Stimulated activated CD4-positive, alpha-beta T cell treated with anti-CD3 and anti-CD28 coated beads, TNF-alpha, amount 100 ng/mL, for 24 hours (primary cell): ENCODE measurements around the gene MLLT10.
A peak's percentile ranks its signal among the peaks of the same experiment; 100 is the strongest.

ENCODE experiments used
- DNase-seq, 3 experiments: peaks; one replicate each; pipeline ENCODE4 v3.0.0-alpha.2; 2020; ENCODE audit warnings: low read depth in 3 of 3

MLLT10 gene

DNA sequence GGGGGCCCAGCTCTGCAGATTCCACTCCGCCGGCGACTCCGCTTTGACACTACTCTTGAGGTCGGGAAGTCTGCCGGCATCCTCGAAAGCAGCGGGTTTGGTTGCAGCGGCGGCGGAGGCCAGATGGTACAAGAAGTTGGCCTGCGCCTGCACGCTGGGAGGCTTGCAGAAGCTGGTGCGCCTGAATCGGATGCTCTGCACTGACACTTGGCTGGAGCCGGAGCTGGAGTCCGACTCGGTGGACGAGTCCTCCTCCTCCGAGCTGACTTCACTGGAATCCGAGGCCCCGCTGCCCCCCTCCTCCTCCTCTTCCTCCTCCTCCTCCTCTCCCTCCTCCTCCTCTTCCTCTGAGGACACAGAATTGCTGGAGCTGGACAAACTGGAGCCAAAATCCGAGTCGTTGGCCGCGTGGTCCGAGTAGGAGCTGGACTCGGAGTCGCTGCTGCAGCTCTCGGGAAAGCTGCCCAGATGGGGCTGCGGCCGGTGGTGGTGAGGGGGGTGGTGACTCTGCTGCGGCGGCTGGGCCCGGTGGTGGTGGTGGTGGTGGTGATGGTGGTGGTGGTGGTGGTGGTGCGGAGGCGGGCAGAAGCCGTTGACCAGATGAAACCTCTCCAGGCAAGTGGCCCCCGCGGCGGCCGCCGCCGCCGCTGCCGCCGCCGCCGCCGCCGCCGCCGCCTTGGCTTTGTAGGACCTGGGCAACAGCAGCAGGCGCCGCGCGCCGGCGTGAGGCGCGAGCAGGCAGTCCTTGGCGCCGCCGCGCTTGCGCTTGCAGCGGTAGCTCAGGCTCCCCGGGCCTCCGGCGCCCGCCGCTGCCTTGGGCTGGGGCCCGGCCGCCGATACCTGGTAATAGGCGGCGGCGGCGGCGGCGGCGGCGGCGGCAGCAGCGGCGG is 17.5 kb upstream of the MLLT10 start:
- peak in 1 of 3 experiments; percentile 47 for DNase-seq

DNA sequence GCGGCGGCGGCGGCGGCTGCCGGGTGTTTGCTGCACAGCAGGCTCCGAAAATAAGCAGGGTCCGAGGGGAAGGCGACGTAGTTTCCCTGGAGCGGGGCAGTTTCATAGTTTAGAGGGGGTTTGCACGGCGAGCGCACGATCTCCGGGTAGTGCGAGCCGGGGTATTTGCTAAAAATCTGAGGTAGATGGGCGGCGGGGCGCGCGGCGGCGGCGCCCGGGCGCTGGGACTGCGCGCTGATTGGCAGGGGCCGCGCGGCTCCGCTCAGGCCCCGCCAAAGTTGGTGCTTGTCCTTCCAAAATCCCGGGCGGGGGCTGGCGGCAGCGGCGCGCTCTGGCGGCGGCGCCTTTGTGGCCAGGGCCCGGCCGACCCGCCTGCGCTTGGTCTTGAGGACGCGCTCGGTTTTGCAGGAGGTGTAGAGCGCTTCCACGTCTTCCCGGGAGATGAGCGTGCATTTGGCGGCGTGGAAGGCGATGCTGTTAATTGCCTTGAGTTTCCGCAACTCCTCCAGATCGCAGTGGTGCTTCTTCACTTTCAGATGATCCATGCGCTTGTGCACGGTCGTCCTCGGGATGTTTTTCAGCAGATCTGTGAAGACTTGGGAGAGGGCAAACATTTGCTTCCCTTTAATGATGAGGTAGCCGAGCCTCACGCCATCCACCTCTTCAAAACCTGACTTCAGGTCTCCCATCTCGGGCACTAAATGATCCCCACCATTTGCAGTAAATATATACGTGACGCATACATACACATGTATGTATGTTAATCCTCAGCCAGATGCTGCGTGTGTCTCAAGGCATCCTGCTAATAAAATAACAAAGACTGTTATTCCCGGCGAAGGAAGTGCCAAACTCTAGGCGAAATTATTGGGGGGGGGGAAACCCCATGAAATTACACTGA is 16.6 kb upstream of the MLLT10 start:
- DNase-seq = no peak

DNA sequence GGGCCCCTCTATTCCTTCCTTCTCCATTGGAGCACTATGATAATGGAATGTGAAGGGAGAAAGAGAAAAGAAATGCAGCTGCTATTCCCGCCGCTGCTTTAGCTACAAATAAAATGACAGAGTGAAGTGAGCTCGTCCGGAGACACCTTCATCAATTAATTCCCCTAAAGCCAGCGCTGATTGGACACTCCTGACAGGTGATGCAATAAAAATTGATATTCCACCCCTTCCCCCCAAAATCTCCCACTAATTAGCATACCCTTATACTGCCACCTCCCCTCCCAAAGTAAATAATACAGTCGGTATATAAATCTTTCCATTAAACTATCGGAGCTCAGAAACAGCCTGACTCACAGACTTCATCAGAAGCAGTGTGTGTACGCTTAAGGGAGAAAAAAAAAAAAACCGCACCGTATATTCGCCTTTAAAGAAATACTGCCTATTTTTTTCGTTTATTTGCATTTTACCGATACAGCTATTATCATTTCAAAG is 15.8 kb upstream of the MLLT10 start:
- DNase-seq = no peak

DNA sequence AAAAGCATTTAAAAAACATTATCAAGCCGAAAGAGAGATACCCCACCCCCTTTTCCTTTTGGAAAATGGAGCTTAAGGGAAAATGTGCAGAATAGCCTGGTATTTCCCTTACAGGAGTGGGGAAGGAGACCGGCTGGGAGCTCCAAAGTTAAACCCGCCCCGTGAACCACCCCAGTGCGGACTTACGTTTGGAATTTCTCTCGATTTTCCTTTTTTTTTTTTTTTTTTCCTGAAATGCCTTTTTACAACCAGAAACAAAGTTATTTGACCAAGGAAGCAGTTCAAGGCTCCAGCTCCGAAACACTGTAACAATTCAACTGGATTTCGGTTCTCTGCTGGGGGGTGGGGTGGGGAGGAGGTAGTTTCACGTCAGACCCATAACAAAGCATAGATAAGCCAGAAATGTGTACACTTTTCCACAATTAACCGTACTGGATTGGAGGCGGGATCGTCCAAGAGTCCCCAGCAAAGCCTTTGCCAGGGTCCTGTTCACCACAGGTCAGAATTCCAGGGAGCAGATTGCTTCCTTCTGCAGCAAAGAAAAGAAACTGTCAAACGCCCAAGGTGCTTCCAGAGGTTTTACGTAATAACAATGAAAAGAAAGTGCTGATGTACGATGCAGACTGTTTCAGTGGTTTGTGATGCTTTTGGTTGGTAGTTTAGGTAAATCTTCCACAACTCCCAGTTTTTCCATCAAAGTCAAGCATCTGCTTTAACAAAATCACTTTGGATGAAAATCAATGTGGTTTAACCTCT is 15.2 kb upstream of the MLLT10 start:
- DNase-seq = no peak

DNA sequence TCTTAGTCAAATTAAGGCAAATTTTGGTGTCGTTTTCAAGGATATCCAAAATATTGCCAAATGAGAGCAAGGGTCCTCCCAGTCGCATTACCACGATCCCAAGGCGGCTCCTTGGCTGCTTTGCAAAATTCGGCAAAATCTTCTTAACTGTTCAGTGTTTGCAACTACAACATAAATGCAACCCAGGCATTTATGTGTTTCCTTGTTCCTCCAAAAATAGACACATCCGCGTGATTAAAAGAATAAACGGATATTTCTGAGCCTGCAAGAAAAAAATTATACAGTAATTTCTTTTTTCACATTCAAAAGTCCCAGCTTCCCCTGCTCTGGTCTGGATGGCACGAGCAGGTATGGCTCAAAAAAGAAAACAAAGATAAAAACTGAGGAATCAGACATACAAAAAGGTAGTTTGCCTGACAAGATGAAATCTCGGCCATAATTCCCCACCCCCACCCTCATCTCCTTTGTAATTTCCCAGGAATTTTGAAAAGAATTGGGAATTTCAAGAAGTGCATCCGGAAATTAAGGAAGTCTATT is 14.6 kb upstream of the MLLT10 start:
- DNase-seq = no peak

DNA sequence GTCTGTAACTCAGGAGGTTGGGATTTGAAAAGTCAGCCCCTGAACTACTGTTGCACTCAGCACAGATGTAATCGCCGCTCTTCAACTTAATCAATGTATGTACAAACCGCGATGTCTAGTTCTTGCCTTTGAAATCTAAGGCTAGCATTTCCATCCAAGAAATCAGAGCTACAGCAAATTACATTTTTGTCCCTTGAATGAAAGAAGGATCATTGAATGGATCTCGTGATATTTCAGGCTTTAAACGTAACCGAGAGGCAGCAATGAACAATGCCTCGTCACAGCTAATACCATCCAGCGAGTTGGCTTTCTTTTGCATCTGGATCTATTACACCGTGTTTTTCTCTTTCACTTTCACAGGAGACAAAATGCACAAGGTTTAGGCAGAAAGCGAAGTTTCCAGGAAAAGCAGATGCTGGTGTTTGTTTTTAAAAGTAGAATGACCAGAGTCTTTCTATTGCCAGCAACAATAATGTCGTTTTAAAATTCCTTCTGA is 14.0 kb upstream of the MLLT10 start:
- no peak for DNase-seq

DNA sequence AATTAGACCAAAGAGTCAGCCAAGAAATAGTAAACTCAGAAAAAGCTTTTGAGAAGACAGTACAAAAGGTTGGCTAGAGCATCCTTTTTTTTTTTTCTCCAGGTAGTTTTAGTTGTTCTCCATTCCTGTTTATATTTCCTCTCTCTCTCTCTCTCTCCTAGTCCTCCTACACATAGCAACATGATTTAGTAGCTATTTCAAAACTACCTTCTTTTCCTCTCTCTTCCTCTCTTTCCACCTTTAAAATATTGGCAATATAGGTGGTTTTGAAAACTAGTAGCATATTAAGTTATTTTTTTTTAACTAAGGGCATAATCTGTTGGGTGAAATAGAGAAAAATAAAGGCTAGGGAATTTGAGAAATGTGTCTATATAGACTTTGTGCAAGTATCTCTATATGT is 13.5 kb upstream of the MLLT10 start:
- no peak for DNase-seq

DNA sequence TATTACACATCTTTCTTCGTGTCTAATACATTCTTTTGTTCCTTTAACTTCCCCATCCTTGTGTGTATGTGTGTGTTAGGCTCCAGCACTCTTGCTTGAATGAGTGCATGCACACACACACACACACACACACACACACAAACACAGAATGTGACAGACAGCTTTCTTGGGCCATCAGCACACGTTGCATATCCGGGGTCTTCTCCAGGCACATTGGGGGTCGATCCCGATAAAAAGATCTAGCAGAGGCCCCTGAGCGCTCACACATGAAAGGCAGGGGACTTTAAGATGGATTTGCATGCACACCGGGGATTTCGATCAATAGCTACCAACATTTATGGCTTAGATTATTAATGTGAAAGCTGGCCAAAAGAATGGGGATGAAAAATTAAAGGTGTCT is 13.1 kb upstream of the MLLT10 start:
- DNase-seq = no peak

DNA sequence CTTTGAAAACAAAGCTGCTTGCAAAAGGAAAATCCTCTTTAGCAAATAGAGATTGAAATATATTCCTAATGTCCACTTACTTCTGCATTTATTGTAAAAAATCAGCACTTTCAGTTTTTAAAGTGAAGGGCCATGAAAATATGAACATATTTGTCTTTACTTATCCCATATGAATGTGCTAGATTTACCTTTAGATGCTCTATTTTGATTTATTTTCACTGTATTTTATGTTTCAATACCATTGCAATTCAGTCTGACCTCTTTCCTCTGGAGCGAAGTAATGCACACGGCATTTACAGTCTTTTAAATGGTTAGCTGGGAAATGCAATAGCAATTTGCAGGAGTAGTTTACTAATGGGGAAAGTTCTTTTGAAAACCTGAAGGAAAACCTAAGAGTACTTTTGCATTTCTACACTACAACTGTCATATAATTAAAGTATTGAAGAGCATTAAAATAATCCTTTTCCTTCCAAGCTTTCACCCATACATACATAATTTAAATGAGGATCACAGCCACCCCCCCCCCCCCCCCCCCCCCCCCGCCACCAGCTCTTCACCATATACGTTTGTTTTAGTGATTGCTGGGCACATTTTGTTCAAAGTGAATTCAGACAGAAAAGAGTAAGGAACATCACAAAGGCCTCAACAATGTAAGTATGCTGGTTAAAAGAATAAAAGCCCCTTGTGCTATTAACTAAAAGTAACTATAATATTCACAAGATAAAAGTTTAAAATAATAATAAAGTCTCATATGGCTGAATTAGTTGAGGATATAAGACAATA is 12.1 kb upstream of the MLLT10 start:
- DNase-seq = no peak

DNA sequence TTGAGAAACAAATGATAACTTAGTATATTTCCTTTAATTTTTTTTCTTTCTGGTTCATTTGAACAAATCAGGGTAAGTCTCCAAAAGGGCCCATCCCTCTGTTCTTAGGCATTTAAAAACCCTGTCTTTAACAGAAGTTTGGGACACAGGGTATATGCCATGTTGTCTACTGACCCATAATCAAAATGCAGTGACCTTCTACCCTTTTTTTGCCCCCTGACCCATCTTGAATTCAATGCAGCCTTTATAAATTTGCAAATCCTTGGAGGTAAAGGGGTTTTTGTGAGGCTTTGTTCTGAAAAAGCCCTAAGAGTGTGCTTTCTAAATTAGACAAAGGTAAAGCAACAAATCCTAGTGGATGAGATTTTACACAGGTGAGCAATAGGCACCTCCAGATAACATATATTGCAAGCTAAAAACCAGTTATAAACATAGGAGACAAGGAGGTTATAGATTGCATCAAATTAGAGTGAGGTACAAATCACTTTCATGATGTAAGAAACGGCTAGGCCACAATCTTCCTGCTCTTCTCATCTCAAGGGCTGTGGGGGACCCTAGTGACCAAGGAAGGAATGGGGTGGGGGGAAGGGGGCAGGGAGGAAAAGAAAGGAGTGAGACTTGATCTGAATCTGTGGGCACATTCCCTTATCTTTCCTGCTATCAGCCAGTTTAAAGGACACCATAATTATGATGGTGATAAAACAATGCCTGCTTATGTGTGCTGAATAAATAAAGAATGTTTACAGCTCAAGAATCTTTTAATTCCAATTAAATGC is 11.2 kb upstream of the MLLT10 start:
- DNase-seq = no peak

DNA sequence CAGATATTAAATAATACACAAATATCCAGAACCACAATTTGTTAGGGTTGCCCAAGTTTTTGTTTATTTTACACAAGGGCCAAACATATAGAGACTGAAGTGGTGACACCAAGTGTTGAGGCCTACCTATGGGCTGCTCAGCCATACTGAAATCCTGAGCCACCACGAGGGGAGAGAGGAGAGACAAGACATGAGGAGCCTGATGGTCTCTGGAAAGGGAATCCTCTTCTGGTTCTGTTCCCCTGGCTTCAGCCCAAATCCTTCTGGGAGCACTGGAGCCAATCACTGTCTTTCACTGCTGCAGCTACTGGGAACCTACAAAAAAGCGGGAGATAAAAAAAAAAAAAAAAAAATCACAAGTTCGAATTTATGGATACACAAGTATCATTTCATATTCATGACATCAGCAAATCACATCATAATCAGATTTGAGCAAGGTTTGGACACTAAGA is 10.4 kb upstream of the MLLT10 start:
- no peak for DNase-seq

DNA sequence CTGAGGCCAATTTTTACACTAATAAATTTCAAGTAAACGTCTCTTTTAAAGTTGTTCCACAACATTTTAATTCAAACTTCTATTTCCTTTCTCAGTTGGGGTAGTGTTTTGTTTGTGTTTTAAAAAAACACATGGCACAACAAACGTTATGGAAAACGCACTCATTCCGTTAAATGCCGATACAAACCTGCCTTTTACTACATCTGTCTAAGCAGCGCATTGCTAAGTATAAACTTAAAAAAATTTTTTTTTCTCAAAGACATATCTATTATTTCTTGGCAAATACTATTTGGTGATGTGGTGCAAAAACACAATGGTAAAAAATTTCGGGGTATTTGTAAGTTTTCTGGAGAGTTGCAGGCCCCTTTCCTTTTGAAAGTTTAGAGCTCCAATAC is 9.9 kb upstream of the MLLT10 start:
- DNase-seq = no peak

DNA sequence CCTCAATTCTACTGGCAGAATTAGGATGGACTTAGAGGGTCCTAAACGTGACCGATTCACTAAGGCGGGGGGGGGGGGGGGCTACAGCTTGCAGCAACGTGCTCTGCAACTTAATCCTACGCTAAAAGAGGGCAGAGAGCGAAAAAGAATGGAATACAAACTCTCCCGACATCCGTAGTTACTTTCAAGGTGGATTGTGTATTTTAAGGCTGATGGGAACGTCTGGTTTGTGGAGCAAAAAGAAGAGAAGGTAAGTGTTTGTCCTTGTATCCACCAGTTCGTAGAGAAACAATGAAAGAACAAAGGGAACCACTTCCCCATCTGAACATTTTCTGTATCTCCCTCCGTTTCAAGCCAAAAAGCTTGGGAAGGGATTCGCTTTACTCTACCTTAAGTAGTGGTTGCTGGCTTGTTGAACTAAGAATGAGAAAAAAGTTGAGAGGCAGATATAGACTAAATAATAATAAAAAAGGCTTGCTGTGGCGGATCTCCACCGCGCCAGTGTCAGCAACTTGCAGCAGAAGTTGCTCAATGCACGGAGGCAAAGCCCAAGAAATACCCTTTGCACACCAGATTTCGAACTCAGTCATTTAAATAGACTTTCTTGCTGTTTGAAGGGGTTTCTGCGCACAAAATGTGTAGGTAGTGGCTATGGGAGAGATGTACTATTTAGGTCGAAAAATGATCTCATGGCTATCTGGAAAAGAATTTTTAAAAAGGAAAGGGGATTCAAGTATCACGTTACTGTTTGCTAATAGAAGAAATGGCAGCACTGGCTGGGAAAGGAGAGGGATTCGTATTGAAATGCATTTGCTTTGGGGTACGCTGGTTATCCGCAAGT is 9.3 kb upstream of the MLLT10 start:
- no peak for DNase-seq

DNA sequence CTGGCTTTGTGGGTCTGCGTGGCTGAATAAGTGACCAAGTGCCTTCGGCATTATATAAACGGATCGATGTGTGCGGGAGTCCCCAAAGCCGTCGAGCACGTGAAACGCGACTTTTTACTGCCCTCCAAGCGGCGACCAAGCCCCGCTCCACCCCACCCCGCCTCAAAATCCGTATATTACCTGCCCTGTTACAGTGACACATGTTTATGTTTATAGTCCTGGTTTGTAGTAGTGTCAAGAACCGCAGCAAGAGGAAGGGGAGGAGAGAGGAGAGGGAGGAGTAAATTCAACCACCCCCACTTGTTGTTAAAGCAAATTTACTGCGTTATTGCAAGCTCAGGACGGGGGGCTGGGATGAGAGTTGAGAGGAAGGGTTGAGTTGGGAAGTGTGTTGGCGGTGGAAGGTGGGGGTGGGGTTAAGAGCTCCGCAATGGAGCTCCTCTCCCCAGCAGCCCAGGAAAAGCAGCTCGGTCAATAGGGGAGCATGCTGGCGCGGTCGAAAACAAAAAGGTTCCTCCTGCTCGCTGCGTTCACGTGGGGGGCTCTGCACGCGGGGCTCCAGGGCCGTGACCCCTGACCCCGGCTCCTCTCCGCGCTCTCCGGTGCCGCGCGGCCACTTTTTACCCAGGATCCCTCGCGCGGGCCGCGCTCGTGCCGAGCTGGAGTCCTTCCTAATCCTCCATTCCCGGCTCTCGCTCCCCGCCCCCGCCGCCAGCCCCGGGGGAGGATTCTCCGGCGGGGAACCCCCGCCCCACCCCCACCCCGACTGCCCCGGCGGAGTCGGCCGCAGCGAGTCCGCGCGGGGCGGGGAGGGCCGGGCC is 8.5 kb upstream of the MLLT10 start, which contains the start of gene SKIDA1:
Gene SKIDA1 (minus strand): TSS at position 316 of the 821 bp plus-strand sequence. CDS start 7,860 bp downstream, outside the sequence.
- DNase-seq = peak in 2 of 3 experiments; percentile 43 to 68

DNA sequence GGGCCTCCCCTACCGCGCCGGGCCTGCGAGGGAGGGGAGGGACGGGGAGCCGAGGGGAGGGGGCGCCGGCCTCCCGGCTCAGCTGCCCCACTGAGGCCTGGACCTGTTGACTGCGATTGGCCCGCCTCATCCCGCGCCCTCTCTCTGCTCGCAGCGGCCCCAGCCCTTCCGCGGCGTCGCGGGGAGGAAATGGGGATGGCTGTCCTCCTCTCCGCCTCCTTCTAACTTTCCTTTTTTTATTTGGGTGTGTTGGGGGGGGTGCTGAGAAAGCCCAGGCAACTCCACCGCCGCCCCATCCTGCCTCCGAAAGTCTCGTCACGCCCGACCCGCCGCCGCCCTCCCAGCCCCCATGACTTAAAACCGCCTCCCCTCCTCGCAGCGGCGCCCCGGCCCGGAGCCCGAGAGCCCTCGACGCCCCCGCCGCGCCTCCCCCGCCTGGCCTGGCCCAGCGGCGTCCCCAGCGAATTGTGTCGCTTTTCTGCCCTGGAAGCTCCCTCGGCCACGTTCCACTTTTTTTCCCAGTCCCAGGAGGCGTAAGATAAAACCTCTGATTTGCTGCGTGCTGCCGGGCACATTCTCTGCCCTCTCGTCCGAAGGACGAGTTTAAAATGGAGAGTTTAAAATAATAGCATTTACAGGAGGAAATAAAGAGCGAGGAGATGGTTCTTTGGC is 7.7 kb upstream of the MLLT10 start:
- DNase-seq = peak in 2 of 3 experiments; percentile 23 to 55

DNA sequence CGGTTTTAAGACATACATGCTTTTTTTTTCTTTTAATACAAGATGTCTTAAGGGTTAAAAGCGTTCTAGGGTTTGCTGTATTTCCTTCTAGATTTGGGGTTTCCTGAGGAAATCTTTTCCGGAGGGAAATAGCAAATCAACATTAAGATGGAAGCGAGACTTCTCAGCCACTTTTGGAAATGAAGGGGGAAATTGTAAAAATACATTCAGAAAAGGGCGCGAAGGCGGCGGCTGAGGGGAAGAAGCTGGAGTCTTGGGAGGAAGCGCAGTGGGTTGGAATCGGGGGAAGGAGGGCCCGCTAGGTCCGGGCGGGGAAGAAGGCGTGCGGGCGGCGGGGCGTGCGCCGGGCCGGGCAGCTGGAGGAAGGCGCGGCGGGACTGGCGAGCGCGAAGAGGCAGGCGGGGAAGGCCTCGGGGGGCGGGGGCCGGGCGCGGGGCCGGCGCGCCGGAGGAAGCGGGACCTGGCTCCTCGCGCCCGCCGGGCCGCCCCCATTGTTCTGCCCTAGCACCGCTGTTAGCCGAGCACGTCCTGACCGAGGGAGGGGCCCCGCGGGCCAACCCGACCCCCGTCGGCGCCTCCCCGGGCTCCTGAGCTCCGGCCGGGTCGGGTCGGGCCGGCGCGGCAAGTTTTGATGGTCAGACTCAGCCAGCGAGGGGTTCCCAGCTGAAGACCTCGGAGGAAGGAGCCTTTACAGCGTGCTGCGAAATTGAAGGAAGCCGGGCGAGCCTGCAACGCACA is 7.0 kb upstream of the MLLT10 start:
- DNase-seq = peak in 1 of 3 experiments; percentile 51
